ENCODE data around the gene COX6A2. TPM values are rescaled to one million over a fixed set of nuclear protein-coding genes. Genes with fewer than 3 reads are reported as not detected.

The COX6A2 gene
- total RNA-seq, 1 donor from 2014 or later: not detected

- TF ChIP-seq CTCF (conservative IDR thresholded peaks at IDR 0.05; ENCODE audit: low read depth, low read length): no peak
- DNase-seq (ENCODE audit: low read depth): no peak
- no peak overlapping the region for H3K4me3 ChIP-seq (ENCODE audit: low read depth, low read length)
These were observed 2.4 kb upstream of the COX6A2 start for GRCh38 chr16:31430380-31431052.

GRCh38 chr16:31429796-31430195, 1.6 kb upstream of the COX6A2 start:
- TF ChIP-seq CTCF (conservative IDR thresholded peaks at IDR 0.05; ENCODE audit: low read depth, low read length): no peak
- no peak overlapping the region for H3K4me3 ChIP-seq (ENCODE audit: low read depth, low read length)
- DNase-seq (ENCODE audit: low read depth): no peak

GRCh38 chr16:31429314-31429713, 1.2 kb upstream of the COX6A2 start:
- H3K4me3 ChIP-seq (ENCODE audit: low read depth, low read length): no peak overlapping the region
- TF ChIP-seq CTCF (conservative IDR thresholded peaks at IDR 0.05; ENCODE audit: low read depth, low read length): no peak
- DNase-seq (ENCODE audit: low read depth): no peak

- no peak overlapping the region for H3K4me3 ChIP-seq (ENCODE audit: low read depth, low read length)
- TF ChIP-seq CTCF (conservative IDR thresholded peaks at IDR 0.05; ENCODE audit: low read depth, low read length): no peak
- no peak for DNase-seq (ENCODE audit: low read depth)
These were observed 583 bp upstream of the COX6A2 start for GRCh38 chr16:31428638-31429247.

- DNase-seq (ENCODE audit: low read depth): no peak
- no peak for TF ChIP-seq CTCF (conservative IDR thresholded peaks at IDR 0.05; ENCODE audit: low read depth, low read length)
- peak overlapping the region; percentile 44 for H3K4me3 ChIP-seq (ENCODE audit: low read depth, low read length)
These were observed 500 bp downstream of the COX6A2 start for GRCh38 chr16:31427441-31428278.

- H3K4me3 ChIP-seq (ENCODE audit: low read depth, low read length): no peak overlapping the region
- no peak for TF ChIP-seq CTCF (conservative IDR thresholded peaks at IDR 0.05; ENCODE audit: low read depth, low read length)
- DNase-seq (ENCODE audit: low read depth): no peak
These were observed 4.4 kb downstream of the COX6A2 start for GRCh38 chr16:31423801-31424200.
